ENCODE data around the gene ABT1. TPM values are rescaled to one million over a fixed set of nuclear protein-coding genes. Genes with fewer than 3 reads are reported as not detected.
A peak's percentile ranks its signal among the peaks of the same experiment; 100 is the strongest.

Gene ABT1
- total and polyA plus RNA-seq, 2 of the 8 experiments (the other 6 are each of a cell fraction or from before 2014, with no cell fraction given): 20.5 to 30.7 TPM

DNA sequence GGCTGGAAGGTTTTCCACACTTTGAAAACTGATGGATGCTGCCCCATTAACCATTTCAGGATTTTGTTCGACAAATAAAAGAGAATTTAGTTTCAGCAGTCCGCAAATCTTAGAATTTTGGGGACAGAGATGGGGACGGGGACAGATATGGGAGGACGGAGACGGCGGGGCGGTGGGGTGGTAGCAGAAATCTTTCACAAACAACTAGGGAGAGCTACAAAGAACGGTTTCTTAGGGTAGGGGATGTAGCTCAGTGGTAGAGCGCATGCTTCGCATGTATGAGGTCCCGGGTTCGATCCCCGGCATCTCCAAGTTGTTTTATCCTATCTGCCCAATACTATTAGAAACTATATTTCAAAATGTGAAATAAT is 43.5 kb upstream of the ABT1 start (continued):
- TF ChIP-seq SAP30 (IDR thresholded peaks at IDR 0.05; ENCODE audit: insufficient read depth, insufficient replicate concordance, low read length) (peak; percentile 29), RXRA (IDR thresholded peaks at IDR 0.05; ENCODE audit: insufficient read depth, low read depth, low read length) (no peak), EP300 (IDR thresholded peaks at IDR 0.05; ENCODE audit: borderline replicate concordance in 1 of 2, low read depth in 2 of 2, low read length in 2 of 2) (no peak), GTF2F1 (IDR thresholded peaks at IDR 0.05; ENCODE audit: borderline replicate concordance, low read depth, low read length) (no peak), RFX5 (IDR thresholded peaks at IDR 0.05; ENCODE audit: borderline replicate concordance, low read depth, low read length) (no peak), CTBP2 (IDR thresholded peaks at IDR 0.05; ENCODE audit: borderline replicate concordance, insufficient read depth, insufficient read length, low read length) (no peak), CBX5 (IDR thresholded peaks at IDR 0.05; ENCODE audit: low read depth, low read length) (no peak), JUN (IDR thresholded peaks at IDR 0.05; ENCODE audit: low read depth, low read length) (no peak), CHD2 (IDR thresholded peaks at IDR 0.05; ENCODE audit: low read length) (no peak), POLR2AphosphoS5 (IDR thresholded peaks at IDR 0.05; ENCODE audit: low read depth, low read length) (no peak), RAD21 (IDR thresholded peaks at IDR 0.05 in 1 of 2, conservative IDR thresholded peaks at IDR 0.05 in 1 of 2; ENCODE audit: low read depth in 2 of 2, low read length in 2 of 2) (no peak), GABPA (IDR thresholded peaks at IDR 0.05; ENCODE audit: borderline replicate concordance, insufficient read depth, low read length) (no peak), SRF (IDR thresholded peaks at IDR 0.05; ENCODE audit: low read depth, low read length) (no peak), HDAC2 (IDR thresholded peaks at IDR 0.05; ENCODE audit: borderline replicate concordance in 1 of 2, low read depth in 2 of 2, low read length in 2 of 2) (no peak; a peak in 1 of 4 replicates), FOSL1 (IDR thresholded peaks at IDR 0.05; ENCODE audit: insufficient read depth, low read depth, low read length) (no peak), KDM5A (IDR thresholded peaks at IDR 0.05; ENCODE audit: low read length) (no peak), KDM4A (IDR thresholded peaks at IDR 0.05; ENCODE audit: low read depth, low read length, severe bottlenecking) (no peak), SIRT6 (IDR thresholded peaks at IDR 0.05; ENCODE audit: low read length) (no peak)
- TF ChIP-seq, protein P1, sequence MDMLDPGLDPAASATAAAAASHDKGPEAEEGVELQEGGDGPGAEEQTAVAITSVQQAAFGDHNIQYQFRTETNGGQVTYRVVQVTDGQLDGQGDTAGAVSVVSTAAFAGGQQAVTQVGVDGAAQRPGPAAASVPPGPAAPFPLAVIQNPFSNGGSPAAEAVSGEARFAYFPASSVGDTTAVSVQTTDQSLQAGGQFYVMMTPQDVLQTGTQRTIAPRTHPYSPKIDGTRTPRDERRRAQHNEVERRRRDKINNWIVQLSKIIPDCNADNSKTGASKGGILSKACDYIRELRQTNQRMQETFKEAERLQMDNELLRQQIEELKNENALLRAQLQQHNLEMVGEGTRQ (IDR thresholded peaks at IDR 0.05; ENCODE audit: low read length): no peak
- TF ChIP-seq, protein P2, sequence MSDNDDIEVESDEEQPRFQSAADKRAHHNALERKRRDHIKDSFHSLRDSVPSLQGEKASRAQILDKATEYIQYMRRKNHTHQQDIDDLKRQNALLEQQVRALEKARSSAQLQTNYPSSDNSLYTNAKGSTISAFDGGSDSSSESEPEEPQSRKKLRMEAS (IDR thresholded peaks at IDR 0.05): no peak
- TF ChIP-seq, protein P3, sequence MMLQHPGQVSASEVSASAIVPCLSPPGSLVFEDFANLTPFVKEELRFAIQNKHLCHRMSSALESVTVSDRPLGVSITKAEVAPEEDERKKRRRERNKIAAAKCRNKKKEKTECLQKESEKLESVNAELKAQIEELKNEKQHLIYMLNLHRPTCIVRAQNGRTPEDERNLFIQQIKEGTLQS (IDR thresholded peaks at IDR 0.05; ENCODE audit: insufficient read depth, low read depth, low read length): no peak
